ENCODE measurements around the gene GADD45B.

GRCh38 chr19:2484178-2484937, 8.4 kb downstream of the GADD45B start:
- TF ChIP-seq CTCF (IDR thresholded peaks at IDR 0.05; ENCODE audit: low read depth, low read length) (no peak), POLR2A (IDR thresholded peaks at IDR 0.05; ENCODE audit: extremely low read depth, insufficient read length) (no peak), MAX (IDR thresholded peaks at IDR 0.05; ENCODE audit: low read depth, low read length) (no peak), MYC (IDR thresholded peaks at IDR 0.05; ENCODE audit: low read depth, low read length) (no peak)
